Measurements from ENCODE around the gene OR56B1.
"Not testable (repeated sequence)": the region's sequence is repeated elsewhere in the genome, so short reads cannot be mapped to it uniquely, and the experiment has no call there.

The OR56B1 gene

GRCh38 chr11:5736396-5736795 lies at the start of gene OR56B1:
Gene OR56B1, plus strand, starts transcription at chr11:5736448. Its CDS starts 69 bp downstream, at chr11:5736517.
- no peak for DNase-seq

- DNase-seq: no peak
These were observed 47.8 kb upstream of the OR56B1 start for GRCh38 chr11:5688482-5688881.

- peak; percentile 88 to 95 for DNase-seq
These were observed 46.7 kb upstream of the OR56B1 start, which contains the start of gene TRIM22 for GRCh38 chr11:5689551-5689983. Gene TRIM22, plus strand, starts transcription at chr11:5689790. Its CDS starts 6,443 bp downstream, at chr11:5696233.

GRCh38 chr11:5690216-5690615 lies 46.0 kb upstream of the OR56B1 start:
- DNase-seq: peak; percentile 50 to 64

GRCh38 chr11:5690736-5691135 lies 45.5 kb upstream of the OR56B1 start:
- peak; percentile 15 to 49 for DNase-seq

GRCh38 chr11:5691238-5691963 lies 44.8 kb upstream of the OR56B1 start:
- DNase-seq: peak in 1 of 2 donors; percentile 50

- peak in 1 of 2 donors; percentile 43 for DNase-seq
These were observed 44.3 kb upstream of the OR56B1 start for GRCh38 chr11:5691964-5692361.

GRCh38 chr11:5694642-5695041 lies 41.6 kb upstream of the OR56B1 start:
- DNase-seq: no peak

- no peak for DNase-seq
These were observed 40.7 kb upstream of the OR56B1 start for GRCh38 chr11:5695580-5695979.

GRCh38 chr11:5696210-5696609 lies 40.0 kb upstream of the OR56B1 start:
- no peak for DNase-seq

GRCh38 chr11:5698281-5698680 lies 38.0 kb upstream of the OR56B1 start:
- DNase-seq: no peak

- DNase-seq: no peak
These were observed 35.7 kb upstream of the OR56B1 start for GRCh38 chr11:5700421-5701054.

GRCh38 chr11:5701055-5701577 lies 35.1 kb upstream of the OR56B1 start:
- no peak for DNase-seq

GRCh38 chr11:5703741-5704536 lies 32.3 kb upstream of the OR56B1 start:
- DNase-seq: no peak

GRCh38 chr11:5705688-5706087 lies 30.6 kb upstream of the OR56B1 start:
- no peak for DNase-seq

GRCh38 chr11:5712507-5712906 lies 23.7 kb upstream of the OR56B1 start:
- peak in 1 of 2 donors; percentile 49 for DNase-seq

GRCh38 chr11:5713695-5714094 lies 22.6 kb upstream of the OR56B1 start:
- DNase-seq: no peak

- not testable (repeated sequence) for DNase-seq
These were observed 19.7 kb upstream of the OR56B1 start for GRCh38 chr11:5716518-5716917.

- no peak for DNase-seq
These were observed 16.3 kb upstream of the OR56B1 start for GRCh38 chr11:5719703-5720495.

GRCh38 chr11:5722622-5723021 lies 13.6 kb upstream of the OR56B1 start:
- DNase-seq: no peak

GRCh38 chr11:5726351-5726750 lies 9.9 kb upstream of the OR56B1 start:
- no peak for DNase-seq

GRCh38 chr11:5727691-5728090 lies 8.6 kb upstream of the OR56B1 start:
- no peak for DNase-seq
